GM21515 (cell line): ENCODE measurements around the gene ATG4B.
"Not testable (repeated sequence)": the region's sequence is repeated elsewhere in the genome, so short reads cannot be mapped to it uniquely, and the experiment has no call there.

Experiments used
- ATAC-seq: cut with Tn5 transposase; IDR thresholded peaks from one replicate; pipeline ENCODE4 v1.9.1; 2021; ENCODE audit not compliant: unreplicated experiment

Gene ATG4B

DNA sequence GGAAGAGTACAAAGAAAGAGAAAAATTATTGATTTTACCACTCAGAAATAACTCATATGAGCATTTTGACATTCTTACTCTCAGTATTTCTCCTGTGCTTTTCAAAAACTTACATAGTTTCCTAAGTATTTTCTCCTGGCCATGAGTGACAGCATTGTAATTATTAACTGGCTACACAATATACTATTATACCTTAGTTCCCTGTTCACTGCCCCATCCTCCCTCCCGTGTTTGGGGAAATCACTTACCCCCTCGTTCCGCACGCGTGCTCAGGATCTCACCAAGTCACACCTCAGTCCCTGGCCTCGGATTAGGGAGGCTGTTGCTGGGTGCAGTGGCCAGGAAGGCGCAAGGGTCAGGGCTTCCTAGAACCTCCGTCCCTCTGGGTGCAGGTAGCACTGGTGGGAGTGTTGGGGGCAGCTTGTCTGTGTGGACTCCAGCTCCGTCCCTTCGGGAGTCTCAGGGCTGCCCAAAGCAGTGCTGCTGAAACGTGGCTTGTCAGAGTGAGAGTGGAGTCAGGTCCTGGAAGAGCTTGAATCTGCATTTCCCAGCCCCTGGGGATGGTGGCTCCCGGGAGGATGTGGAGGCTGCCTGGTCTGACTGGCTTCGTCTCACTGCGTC lies 23.2 kb downstream of the ATG4B start:
- no peak for ATAC-seq

DNA sequence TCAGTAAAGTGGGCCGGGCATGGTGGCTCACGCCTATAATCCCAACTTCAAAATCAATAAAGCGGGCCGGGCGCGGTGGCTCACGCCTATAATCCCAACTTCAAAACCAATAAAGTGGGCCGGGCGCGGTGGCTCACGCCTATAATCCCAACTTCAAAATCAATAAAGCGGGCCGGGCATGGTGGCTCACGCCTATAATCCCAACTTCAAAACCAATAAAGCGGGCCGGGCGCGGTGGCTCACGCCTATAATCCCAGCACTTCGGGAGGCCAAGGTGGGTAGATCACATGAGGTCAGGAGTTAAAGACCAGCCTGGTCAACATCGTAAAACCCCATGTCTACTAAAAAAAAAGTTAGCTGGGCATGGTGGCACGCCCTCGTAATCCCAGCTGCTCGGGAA lies 25.2 kb downstream of the ATG4B start:
- not testable (repeated sequence) for ATAC-seq

DNA sequence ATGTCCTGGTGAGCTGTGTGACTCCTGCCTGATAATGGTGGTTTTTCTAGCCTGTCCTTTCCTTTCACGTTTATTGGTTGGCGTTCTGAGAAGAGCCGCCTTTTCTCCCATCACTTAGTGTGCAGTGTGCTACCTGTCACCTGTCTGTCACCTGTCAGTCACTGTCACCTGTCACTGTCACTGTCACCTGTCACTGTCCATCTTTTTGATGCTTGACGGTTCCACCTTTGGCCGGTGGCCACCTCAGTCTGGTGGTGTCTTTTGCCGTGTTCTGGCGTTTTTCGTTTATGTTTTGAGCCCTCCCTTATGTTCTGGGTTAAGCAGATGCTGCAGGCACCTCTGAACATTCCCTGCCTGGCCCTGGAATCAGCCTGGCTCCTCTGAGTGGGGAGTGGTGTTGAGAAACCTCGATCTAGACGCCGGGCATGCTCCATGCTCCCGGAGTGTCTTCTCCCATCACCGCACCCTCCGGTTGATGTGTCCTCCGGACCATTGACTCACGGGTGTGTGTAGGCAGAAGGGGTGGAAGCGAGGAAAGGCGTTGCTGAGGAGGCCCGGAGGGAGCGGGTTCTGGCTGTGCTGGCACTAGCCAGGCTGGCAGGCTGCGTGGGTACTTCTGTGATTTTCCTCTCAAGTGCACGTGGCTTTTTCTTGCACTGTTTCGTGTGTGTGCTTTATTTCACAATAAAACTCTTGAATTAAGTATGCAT lies 28.4 kb downstream of the ATG4B start:
- no peak for ATAC-seq

DNA sequence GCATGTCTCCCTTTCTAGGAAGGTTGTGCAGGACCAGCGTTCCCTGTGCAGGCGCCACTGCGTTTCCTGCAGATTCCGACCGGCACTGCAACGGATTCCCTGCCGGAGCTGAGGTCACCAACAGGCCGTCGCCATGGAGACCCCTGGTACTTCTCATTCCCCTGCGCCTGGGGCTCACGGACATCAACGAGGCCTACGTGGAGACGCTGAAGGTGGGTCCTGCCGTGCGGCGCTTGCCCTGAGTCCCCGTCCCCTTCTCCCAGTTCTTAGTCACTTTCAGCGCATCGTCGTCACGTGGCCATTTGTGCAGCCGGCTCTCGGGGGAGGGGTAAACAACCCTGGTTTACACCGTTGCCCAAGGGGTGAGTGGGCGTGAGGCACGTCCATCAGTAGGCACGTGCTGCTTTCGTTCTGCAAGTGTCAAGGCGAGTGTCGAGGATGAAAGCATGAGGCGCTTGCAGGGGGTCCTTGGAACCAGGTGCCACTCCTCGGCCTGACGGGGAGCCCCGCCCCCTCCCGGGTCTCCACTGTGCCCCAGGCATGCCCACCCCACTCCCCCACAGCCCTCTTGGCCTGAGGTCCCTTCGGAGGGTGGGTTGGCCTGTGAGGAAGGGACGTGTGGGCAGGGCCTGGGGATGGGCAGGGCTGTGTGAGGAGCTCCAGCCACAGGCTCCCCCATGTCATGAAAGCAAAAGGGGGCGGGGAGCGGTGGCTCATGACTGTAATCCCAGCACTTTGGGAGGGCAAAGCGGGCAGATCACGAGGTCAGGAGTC lies 29.3 kb downstream of the ATG4B start:
- ATAC-seq: no peak

DNA sequence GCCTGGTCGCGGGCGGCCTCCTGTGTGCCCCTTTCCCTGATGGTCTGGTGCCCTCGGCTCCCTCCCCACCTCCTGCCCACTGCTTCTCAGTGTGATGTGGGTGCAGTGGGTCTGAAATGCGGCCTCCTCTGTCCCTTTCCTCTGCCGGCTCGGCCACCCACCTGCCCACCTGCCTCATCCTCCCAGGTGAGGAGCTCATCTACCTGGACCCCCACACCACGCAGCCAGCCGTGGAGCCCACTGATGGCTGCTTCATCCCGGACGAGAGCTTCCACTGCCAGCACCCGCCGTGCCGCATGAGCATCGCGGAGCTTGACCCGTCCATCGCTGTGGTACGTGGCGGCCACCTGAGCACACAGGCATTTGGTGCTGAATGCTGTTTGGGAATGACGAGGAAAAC lies 30.9 kb downstream of the ATG4B start:
- ATAC-seq: no peak

DNA sequence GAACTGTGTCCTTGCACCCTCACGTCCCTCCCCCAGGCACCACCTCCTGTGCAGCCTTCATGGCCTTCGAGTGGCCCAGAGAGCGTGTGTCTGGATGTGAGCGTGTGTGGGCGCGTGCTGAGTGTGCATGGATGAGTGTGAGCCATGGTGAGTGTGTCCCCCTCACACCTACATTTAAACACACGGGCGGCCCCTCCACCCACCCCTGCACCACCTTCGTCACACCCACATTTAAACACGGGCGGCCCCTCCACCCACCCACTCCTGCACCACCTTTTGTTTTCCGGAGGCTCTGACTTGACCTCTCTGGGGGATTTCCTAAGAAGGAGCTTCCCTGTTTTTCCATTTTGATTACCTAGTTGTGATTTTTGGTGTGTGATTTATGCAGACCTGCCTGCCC lies 31.3 kb downstream of the ATG4B start:
- no peak for ATAC-seq

DNA sequence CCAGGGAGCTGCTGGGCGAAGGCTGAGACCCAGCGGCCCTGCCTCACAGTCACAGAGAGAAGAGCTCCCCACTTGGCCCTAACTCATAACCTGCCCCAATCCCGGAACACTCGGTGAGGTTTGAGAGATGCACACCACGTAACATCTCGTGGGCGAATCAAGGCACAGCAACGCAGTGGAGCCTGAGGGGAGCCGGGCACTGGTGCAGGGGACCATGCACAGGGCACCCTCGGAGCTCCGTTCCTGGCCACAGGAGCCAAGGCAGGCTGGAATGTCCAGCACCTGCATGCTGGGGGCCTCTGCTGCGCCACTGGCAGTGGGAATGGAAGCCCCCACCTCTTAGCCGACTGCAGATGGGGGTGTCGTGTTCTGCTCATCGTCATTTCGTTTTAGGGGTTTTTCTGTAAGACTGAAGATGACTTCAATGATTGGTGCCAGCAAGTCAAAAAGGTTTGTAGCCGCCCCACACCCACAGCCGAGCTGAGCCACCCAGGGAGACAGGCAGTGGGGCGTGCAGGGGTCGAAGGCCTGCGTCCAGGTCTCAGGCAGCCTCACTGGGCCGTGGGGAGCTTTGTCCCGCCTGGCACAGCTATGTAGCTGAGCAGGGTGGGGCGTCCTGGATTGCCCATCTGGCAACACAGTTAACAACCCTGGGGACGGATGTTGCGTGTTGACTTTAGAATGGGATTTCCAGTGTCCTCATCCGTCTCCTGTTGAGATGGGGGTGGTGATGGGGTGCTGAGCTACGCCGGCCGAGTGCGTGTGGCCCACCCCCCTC lies 33.0 kb downstream of the ATG4B start:
- no peak for ATAC-seq

DNA sequence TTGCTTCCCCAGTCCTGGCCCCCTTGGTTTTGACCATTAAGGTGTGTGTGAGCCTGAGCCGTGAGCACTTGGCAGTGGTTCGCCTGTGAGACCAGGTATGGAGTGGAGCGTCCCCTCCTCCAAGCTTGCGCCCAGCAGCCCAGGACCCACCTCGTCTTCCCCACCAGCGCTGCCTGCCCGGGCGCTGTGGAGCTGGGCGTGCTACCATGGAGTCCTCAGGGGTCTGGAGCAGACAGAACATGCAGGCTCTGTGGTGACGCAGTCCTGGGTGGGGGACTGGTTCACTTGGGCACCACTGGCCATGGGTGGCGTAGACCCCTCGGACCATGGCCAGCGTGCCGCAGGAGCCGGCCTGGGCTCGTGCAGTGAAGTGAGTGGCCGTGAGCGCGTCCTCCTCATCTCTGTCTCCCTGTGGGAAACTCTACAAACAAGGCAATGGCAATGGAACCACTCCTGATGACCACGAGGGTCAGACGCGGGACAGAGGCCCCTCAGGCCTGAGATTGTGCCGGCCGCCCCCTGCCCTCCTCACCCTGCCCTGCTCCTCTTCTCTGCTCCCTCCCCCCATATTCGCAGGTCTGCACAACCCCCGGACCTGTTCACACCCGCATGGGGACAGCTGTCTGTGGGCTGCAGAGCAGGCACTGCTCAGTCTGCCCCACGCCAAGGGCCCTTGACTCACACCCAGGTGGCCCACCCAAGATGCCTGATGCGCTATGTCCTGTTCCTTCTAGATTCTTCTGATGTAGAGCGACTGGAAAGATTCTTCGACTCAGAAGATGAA lies 34.2 kb downstream of the ATG4B start:
- no peak for ATAC-seq

DNA sequence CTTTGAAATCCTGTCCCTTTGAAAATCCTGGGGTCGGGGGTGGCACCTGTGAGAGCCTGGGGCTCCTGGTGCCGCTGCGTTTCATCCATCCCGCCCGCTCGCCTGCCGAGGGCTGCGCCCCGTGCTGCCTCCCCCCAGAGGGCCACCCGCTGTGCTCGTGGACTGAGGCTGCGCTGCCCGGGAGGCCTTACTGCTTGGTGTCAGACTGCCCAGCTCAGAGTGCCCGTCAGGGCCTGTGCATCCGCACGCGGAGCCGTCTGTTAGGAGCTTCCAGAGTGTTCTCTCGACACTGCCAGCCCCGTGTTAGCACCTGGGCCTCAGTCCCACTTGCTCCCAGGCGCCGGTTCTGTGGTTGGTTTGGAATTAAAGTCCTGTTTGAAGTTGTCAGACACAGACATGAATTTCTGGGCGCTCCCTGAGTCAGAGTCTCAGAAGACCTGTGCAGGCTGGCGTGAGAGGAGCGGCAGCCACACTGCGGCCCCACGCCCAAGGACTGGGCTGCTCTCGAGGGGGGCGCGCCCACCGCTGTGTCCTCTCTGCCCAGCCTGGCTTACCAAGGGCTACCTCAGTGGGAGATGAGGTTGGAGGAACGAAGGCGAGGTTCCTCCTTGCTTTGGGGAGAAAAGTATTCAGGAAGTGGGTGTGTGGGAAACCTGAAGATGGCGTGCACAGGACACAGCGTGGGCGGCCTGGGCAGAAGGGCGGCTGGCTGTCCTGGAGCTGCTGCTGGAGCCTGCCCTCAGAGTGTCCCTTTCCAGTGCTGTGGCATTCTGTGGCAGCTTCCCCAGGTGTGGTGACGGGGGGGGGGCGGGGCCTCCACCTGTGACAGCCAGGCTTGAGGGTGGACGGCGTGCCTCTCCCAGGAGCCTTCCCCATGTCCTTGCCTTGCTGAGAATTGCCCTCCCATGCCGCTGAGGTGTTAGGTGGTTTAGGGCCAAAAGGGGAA lies 35.0 kb downstream of the ATG4B start:
- ATAC-seq: no peak

DNA sequence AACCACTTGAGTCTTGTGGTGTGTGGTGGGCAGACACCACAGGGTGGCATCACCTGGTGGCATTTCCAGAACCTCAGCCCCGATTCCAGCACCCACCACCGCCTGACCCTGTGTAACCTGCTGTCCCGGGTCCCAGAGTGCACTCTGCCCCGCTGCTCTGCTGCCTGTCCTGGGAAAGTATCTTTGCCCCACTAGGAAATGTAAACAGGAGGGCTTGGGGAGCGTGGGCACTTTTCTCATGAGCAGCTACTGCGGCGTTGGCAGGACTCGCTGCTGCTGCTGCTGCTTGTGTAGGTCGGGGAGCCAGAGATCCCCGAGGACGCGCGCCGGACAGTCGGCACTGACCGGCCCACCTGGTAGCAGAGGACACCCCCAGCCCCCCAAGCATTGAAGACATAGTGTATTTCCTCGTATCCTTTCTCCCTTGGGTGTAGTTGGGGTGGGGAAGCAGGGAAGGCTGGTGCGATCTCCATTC lies 35.7 kb downstream of the ATG4B start:
- no peak for ATAC-seq

DNA sequence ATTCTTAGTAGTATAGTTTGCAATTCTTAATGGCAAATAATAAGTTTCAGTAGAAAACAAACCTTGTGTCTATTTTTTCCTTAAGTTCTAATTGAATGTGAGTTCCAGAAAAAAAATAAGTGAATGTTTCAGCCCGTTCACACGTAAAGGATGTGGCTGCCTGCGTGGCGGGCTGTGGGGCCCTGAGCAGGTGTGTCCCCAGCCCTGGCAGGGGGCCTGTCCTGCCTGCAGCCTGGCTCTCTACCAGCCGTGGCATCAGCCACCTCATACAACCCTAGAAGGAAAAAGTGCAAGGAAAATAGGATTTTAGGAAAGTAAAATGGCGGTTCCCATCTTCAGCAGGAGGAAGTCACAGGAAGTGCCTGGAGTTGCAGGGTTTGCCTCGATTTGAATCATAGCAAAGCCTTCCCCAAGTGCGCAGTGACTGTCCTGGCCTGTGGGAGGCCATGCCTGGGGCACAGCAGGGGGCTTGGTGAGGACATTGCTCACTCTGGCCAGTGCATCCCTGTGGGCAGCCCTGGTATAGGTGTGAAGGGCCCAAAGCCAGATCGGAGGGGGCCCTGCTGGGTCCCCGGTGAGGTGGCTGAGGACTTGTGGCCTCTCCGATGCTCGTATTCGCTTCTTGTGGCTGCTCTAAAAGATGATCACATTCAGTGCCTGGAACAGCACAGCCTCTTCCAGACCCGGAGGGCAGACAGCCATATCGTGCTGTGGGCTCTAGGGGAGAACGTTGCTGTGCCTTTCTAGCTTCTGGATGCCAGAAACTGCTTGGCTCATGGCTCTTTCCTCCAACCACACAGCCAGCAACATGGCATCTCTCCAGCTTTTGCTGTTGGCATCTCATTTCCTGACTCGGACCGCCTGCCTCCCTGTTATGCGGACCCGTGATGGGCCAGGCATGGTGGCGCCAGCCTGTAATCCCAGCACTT lies 36.6 kb downstream of the ATG4B start:
- no peak for ATAC-seq

DNA sequence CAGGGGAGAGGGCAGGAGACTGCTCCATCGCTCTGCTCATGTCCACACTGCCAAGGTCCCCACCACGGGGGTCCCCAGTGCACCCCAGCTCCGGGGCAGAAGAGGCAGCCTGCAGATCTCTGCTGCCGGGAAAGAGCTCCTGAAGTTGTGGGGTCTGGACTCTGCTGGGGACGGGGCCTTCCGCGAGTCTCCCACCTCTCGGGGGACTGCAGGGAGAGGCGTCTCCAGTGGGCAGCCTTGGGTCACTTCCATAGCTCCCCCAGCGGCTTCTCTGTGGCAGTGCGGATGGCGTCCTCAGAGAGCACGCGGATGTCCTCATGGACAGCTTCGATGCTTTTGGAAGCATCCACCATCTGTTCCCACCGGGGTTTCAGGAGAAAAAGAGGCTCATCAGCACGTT lies 38.4 kb downstream of the ATG4B start:
- no peak for ATAC-seq

DNA sequence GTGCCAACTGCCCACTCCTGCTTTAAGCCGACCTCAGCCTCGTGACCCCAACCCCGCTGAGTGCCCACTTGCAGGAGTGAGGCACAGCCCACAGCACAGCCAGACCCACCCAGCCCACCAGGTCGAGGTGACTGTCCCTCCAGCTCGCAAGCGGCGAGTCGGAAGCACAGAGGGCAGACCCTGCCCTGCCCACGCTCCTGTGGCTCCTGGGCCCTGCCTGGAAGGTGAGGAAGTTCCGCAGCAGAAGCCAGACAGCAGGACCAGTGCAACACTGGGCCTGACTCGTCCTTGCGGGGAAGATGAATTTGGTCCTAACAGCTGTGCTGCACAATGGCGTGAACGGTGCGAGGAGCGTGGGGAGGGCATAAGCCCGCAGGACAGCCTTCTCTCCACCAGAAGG lies 39.2 kb downstream of the ATG4B start:
- ATAC-seq: no peak

DNA sequence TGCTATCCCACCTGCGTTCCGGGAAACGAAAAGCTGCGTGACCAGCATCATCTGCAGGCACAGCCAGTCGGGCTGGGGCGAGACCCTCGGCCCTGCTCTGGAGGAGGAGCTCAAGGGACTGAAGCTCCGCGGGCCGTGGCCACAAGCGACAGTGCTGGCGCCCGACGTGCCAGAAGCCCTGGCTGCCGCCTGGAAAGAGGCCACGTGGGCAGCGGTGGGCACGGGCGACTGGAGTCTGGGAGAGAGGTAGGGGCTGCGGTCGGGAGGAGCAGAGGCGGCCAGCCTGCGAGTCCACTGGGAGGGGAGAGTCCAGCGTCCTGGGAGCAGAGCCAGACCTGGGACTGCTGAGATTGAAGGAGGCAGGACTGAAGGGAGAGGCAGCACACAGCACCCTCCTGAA lies 39.9 kb downstream of the ATG4B start:
- ATAC-seq: no peak

DNA sequence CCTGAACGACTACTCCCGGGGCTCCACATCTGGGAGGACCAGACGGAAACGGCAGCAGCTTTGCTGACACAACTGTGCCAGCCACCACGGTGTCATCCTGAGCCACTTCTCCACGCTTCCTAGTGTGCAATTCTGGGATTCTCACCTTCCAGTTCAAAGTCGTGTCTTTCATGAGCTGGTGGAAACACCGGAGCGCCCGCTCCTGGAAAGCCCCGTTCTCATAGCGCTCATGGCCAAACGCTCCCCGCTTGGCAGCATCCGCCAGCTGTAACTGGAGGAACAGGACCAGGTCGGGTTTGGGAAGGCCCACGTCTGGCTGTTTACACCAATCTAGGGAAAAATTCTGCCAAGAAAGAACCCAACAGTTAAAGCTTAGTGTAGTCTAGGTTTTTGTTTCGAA lies 40.8 kb downstream of the ATG4B start:
- ATAC-seq: no peak

DNA sequence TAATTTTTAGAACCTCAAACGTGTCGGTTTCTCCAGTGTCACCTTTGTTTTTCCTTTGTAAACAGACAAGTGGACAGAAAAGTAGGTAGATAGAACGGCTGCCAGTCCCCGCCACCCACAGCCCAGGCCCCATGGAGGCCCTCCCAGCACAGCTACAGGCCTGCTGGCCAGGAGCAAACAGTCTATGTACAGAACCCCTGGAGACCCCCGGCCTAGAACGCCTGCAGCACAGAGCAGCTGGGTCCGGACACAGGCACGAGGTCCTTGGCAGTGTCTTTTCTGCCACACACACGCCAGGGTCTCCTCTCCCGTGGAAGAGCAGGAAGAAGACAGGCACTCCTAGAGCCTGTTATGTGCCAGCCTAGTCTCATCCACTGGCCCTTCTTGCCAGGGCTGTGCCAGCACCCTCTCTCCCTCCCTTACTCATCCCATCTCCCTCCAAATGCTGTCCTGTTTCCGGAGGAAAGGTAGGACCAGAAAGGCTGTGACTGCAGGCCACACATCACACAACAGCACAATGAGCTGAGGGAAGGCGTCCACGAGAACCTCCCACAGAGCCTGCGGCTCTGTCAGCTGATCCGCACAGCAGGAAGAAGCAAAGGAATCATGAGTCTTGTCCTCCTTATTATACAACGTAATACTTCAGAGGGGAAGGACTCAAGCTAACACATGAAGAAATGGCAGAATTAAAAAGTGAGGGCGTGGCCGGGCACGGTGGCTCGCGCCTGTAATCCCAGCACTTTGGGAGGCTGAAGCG lies 41.5 kb downstream of the ATG4B start:
- ATAC-seq: no peak

DNA sequence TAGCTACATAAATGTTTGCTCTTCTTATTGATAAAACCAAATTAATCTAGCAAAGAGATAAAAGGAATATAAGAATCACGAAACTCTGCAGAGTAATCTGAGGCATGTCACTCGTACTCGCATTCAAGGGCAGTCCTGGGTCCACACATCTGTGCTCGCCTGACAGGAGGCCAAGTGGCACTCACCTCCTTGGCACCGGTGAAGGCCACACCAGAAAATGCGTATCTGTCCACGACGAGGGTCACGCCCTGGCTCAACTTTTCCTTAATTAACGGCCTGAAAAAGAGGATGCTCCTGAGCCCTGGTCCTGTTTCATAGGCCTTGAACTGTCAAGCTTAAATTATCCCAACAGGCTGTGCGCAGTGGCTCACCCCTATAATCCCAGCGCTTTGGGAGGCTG lies 42.6 kb downstream of the ATG4B start:
- no peak for ATAC-seq
